ENCODE results near the gene SLC25A46.
A peak's percentile ranks its signal among the peaks of the same experiment; 100 is the strongest.
"Not testable (repeated sequence)": the region's sequence is repeated elsewhere in the genome, so short reads cannot be mapped to it uniquely, and the experiment has no call there.

SLC25A46 gene

DNA sequence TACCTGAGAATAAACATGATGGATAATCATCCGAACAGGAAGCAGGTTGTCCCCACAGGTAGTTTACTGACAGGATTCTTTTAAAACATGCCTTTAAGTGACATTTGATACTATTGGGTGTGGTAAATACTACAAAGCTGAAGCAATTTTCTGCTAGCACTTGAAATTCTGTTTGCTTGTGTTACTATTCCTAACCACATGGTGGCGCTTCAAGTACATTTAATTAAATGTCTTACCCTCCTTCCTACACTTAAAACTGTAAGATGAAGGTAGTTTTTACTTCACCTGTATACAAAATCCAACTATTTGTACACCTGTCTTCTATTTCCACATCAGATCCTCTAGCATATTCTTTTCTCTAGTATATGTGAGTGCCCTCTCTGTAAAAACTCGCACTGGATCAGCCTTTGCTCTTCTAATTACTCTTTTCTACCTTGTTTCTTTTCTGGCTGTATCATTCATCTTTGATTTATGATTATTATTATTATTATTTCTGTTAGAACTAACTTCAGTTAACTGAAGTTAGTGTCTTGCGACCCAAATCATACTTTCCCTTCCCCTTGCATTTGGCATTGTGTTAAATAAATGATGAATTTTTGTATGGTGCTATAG, 18.4 kb downstream of the SLC25A46 start:
- DNase-seq = peak in 2 of 5 donors; percentile 11 to 52

DNA sequence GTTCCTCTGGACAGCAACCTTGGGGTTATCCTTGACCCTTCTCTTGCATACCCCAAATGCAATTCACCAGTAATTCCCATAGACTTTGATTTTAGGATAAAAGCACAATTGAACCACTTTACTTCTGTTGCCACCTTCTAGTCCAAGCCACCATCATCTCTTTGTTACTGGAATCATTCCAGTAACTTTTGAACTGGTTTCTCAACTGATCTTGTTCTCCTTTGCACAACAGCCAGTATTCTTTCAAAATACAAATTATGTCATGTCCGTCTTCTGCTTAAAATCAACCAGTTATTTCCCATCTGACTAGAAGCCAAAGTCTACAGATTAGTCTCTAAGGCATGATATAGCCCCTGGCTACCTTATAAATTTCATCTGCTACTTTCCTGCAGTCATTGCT, 21.4 kb downstream of the SLC25A46 start:
- no peak for DNase-seq

DNA sequence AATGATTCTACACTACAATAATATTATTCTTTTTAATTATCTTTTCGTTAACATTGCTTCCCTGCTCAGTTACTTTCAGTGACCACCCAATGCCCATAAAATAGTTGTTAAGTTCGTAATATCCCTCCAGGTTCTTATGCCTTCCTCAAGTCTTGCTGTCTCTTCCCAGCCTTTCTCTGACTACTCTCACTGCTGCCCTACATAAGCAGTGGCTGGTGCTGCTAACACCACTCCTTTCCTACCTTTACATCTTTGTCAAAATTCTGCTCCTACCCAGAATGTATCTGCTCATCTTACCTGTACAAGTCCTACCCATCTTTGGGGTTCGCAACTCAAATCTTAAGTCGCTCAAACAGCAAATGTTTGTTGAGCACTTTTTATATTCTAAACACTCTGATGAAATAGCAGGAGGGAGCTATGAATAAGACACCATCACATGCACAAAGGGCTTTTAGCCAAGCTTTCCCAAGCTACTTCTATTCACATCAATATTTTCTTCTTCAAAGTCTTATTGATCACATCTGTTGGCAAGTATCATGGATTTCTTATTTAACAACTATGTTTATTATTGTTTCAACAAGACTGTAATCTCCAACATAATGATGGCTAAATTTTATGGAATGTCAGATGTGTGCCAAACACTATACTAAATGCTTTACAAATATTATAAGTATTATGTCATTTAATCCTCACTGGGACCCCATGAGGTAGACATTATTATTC, 29.5 kb downstream of the SLC25A46 start:
- DNase-seq = no peak

DNA sequence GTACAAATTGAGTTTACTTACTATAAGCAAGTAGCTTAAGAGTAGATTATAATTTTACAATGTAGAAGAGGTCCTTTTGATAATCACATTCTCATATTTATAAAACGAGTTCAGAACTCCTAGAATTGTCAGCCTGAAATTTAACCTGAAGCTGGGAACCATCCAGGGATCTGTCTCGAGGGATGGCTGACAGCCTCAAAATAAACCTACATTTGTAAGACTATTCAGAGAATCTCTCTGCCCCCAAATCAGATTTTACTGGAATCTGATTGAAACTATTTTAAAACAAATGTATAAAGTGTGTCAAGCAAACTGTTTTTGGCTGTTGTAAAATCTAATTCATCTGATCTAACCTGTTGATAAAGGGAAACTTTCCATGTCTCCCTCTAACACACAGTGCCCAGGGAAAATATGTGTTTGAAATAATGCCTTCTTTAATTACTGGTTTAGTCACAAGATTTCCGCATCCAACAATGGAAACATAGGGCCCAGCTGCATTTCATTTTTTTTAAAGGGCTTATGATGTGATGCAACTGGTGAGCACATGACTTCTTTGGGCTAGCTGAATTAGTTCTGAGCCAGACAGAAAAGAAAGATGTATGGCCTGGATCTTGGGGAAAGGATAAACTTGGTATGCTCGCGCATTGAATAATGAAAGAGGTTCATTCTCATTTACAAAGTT, 30.3 kb downstream of the SLC25A46 start:
- no peak for DNase-seq

DNA sequence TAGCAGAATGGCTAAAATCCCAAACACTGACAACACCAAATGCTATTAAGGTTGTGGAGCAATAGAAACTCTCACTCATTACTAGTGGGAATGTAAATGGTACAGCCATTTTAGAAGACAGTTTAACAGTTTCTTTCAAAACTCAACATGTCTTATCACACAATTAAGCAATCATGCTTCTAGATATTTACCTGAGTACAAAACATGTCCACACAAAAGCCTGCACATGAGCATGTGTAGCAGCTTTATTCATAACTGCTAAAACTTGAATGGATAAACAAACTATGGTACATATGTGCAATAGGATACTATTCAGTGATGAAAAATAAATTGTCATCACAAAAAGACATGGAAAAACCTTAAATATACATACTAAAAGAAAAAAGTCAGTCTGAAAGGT, 31.5 kb downstream of the SLC25A46 start:
- DNase-seq = no peak

DNA sequence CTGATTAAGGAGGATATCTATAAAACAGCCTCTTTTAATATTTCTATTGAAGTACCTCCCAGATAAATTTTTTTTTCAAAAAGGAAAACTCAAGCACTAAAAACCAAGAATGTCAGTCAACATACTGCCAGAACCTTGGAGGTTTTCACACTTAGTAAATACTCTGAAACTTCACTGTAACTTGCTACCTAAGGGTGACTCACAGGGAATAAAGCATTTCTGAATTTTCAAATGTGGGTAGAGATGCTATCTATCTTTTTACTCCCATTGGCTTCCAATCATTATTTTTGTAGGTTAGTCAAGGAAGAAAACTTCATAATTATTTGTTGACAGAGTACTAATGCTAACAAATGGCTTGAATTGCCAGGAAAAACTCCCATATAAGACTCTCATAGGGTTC, 46.1 kb downstream of the SLC25A46 start:
- DNase-seq = no peak

DNA sequence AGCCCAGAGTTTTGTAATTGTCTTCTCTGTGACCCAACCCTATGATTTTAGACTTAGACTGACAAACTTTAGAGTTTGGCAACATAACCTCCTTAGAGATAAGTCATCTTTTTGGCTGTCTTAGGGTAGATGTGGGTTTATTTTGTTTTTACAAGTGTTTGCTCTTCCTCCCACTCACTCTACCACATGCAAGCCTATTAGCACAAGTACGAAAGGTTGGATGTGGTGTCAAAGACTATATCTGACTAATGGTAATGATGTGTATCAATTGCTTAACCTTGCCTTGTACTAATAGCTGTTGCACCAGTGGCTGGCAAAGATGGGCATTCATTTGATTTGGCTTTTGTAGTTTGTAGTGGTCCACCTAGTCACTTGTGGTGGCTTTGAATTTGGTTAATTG, 46.5 kb downstream of the SLC25A46 start:
- no peak for DNase-seq

DNA sequence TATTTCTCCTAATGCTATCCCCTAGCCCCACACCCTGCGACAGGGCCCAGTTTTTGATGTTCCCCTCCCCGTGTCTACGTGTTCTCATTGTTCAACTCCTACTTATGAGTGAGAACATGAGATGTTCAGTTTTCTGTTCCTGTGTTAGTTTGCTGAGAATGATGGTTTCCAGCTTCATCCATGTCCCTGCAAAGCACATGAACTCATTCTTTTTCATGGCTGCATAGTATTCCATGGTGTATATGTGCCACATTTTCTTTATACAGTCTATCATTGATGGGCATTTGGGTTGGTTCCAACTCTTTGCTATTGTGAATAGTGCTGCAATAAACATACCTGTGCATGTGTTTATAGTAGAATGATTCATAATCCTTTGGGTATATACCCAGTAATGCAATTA, 49.2 kb downstream of the SLC25A46 start:
- DNase-seq = not testable (repeated sequence)

DNA sequence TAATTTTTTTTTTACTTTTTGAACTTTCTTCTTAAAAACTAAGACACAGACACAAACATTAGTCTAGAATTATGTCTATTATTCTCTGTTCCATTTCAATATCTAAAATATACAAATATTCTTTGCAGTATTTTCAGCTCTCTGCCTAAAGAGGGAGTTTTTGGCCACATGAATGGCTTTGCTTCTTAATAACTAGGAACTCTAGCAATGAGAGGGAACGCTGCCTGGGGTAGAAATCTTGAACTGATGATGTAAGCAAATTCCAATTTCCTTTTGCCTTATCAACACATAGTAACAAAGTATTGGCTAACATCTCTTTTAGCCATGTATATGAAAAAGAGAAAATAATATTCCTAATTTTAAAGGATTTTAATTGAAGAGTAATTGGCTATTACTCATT, 51.9 kb downstream of the SLC25A46 start:
- no peak for DNase-seq

DNA sequence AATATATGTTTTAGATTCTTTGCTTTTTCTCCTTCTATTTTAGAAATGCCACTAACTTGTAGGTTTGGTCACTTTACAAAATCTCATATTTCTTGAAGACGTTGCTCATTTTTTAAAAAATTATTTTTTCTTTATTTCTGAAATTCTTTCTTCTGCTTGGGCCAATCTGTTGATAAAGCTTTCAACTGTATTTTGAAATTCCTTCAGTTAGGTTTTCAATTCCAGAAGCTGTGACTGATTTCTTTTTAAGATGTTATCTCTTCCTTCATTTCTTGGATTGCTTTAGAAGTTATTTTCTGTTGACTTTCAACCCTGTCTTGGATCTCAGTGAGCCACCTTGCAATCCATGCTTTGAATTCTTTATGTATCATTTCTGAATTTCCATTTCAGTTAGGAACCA, 64.2 kb downstream of the SLC25A46 start:
- DNase-seq = no peak

DNA sequence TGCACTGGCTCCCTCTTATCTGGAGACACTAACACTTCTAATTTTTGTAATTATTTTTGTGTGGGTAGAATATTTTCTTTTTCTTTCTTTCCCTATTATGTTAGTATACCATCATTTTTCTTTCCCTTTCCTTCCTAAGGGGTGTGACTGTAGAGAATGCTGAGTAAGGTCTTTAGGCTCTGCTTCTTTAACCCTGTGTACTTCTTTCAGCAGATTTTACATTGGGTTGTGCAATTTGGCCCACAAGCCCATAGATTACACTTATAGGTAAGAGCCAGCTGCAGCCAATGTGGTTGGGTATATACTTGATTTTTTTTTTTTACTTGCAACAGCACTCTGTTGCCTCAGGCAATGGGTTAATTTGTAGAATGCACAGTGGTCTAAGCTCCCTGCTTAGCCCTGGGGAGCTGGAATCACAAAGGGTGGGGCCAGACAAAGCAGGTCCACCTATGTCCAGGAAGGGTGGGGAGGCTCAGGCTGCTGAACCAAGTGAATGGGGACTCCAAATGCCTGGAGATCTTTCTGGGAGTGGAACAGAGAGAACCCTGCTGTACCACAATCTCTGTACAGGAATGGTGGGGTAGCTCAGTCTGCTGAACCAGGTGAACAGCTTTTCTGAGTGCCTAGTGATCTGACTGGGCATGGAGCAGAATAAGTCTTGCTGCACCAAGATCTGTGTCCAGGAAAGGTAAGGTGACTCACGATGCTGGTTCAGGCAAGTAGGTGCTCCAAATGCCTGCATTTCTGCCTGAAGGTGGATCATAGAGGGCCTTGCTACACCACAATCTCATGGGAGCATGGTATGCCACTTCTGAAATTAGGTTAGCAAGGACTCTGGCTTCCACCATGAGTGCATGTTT, 64.9 kb downstream of the SLC25A46 start:
- no peak for DNase-seq

DNA sequence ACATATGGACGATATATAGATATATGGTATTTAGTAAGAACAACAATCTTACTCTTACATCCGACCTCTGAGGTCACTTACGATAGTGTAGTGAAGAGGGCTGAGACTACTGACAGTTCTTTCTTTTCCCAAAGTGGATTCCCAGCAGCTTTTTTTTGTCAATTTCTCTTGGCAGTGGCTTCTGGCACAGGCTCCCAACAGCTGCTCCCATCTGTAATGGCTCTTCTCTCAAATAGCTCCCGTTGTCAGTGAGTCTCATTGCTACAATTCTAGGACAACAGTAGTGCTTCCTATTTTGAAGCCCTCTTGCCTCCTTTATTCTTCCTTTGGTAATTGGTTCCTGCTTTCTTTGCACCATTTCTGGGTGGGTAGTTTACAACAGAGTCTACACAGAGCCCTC, 68.4 kb downstream of the SLC25A46 start:
- no peak for DNase-seq

DNA sequence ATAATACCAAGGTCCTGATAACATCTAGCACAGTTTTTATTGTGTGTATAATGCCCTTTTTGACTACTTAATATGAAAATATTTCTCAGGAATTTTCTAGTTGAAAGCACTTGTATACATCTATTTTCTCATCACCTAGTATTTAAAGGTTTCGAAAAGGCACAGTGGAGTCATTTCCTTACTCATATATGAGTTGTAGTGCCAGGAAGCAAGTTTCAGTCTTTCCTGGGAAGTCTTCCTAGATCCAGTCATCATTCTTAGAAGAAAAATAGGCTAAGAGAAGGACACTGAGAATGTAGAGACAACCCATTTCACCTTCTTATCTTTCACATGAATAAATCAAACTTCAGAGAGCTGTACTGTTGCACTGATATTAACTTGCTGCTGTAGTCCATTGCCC, 70.2 kb downstream of the SLC25A46 start:
- DNase-seq = no peak
